Inferior parietal cortex (tissue), 1 donor: ENCODE data around the gene TMEM81.

Source experiments
- DNase-seq: peaks from one replicate; pipeline ENCODE4 v3.0.0-alpha.2; 2016; ENCODE audit errors: extremely low spot score

TMEM81 gene

GRCh38 chr1:205084360-205084759, at the start of gene TMEM81:
TSS of gene TMEM81 (minus strand) at chr1:205084460. CDS start at chr1:205084320, 140 bp downstream.
- DNase-seq = no peak

- DNase-seq = no peak
These were observed 49.0 kb upstream of the TMEM81 start for GRCh38 chr1:205133287-205133686.

GRCh38 chr1:205129447-205130029, 45.3 kb upstream of the TMEM81 start:
- no peak for DNase-seq

GRCh38 chr1:205128050-205128449, 43.8 kb upstream of the TMEM81 start:
- no peak for DNase-seq

- no peak for DNase-seq
These were observed 43.4 kb upstream of the TMEM81 start for GRCh38 chr1:205127646-205128045.

- DNase-seq = no peak
These were observed 40.5 kb upstream of the TMEM81 start for GRCh38 chr1:205124726-205125125.

GRCh38 chr1:205122489-205122882, 38.2 kb upstream of the TMEM81 start:
- DNase-seq = no peak

- peak; percentile 97 for DNase-seq
These were observed 37.6 kb upstream of the TMEM81 start, which contains the start of gene RBBP5 for GRCh38 chr1:205121660-205122488. TSS of gene RBBP5 (minus strand) at chr1:205121978. CDS start at chr1:205121873, 105 bp downstream.

- DNase-seq = no peak
These were observed 34.5 kb upstream of the TMEM81 start for GRCh38 chr1:205118752-205119151.

GRCh38 chr1:205111354-205111753, 27.1 kb upstream of the TMEM81 start:
- no peak for DNase-seq

- no peak for DNase-seq
These were observed 25.5 kb upstream of the TMEM81 start for GRCh38 chr1:205109711-205110110.

GRCh38 chr1:205109269-205109668, 25.0 kb upstream of the TMEM81 start:
- DNase-seq = peak; percentile 51

GRCh38 chr1:205108464-205108863, 24.2 kb upstream of the TMEM81 start:
- DNase-seq = no peak

- no peak for DNase-seq
These were observed 23.1 kb upstream of the TMEM81 start for GRCh38 chr1:205107327-205107726.

- no peak for DNase-seq
These were observed 18.1 kb upstream of the TMEM81 start for GRCh38 chr1:205102404-205102803.

GRCh38 chr1:205098242-205098641, 14.0 kb upstream of the TMEM81 start:
- no peak for DNase-seq

- no peak for DNase-seq
These were observed 11.2 kb upstream of the TMEM81 start for GRCh38 chr1:205095422-205095821.

- DNase-seq = no peak
These were observed 6.9 kb upstream of the TMEM81 start for GRCh38 chr1:205091043-205091740.

GRCh38 chr1:205088341-205088740, 4.1 kb upstream of the TMEM81 start:
- no peak for DNase-seq

- no peak for DNase-seq
These were observed 1.8 kb downstream of the TMEM81 start for GRCh38 chr1:205082431-205082830.

GRCh38 chr1:205077934-205078311, 6.3 kb downstream of the TMEM81 start:
- no peak for DNase-seq

- DNase-seq = no peak
These were observed 6.9 kb downstream of the TMEM81 start for GRCh38 chr1:205077158-205077933.
